GM12875 (cell line): ENCODE data around the gene SCNN1B.
"Not testable (repeated sequence)": the region's sequence is repeated elsewhere in the genome, so short reads cannot be mapped to it uniquely, and the experiment has no call there.

Source experiments
- H3K4me3 ChIP-seq: one replicate; pipeline ENCODE4 v1.5.1; 2011; ENCODE audit warnings: low read depth, low read length, control low read depth
- CTCF ChIP-seq: IDR thresholded peaks from 2 replicates; pipeline ENCODE4 v1.5.1; 2011; ENCODE audit warnings: low read depth, mild to moderate bottlenecking, control low read depth, inconsistent platforms, low read length, moderate library complexity, borderline replicate concordance; ENCODE audit not compliant: insufficient read depth

Gene SCNN1B

GRCh38 chr16:23298290-23298915, 3.7 kb upstream of the SCNN1B start:
- TF ChIP-seq CTCF = no peak

GRCh38 chr16:23299815-23300214, 2.3 kb upstream of the SCNN1B start:
- not testable (repeated sequence) for H3K4me3 ChIP-seq

More at GRCh38 chr16:23298290-23298915, 3.7 kb upstream of the SCNN1B start:
- no peak overlapping the region for H3K4me3 ChIP-seq

GRCh38 chr16:23301251-23302044, 654 bp upstream of the SCNN1B start:
- no peak for TF ChIP-seq CTCF
- no peak overlapping the region for H3K4me3 ChIP-seq

GRCh38 chr16:23303685-23304084, 1.6 kb downstream of the SCNN1B start:
- H3K4me3 ChIP-seq = no peak overlapping the region
- no peak for TF ChIP-seq CTCF

GRCh38 chr16:23304620-23305019, 2.5 kb downstream of the SCNN1B start:
- TF ChIP-seq CTCF = no peak
- H3K4me3 ChIP-seq = no peak overlapping the region

- no peak for TF ChIP-seq CTCF
- no peak overlapping the region for H3K4me3 ChIP-seq
Measured at GRCh38 chr16:23306199-23307100, 4.3 kb downstream of the SCNN1B start.

GRCh38 chr16:23310217-23310616, 8.1 kb downstream of the SCNN1B start:
- no peak for TF ChIP-seq CTCF
- no peak overlapping the region for H3K4me3 ChIP-seq
